Esophagus (tissue), 2 donors: ENCODE measurements around the gene TNNI3. TPM values are rescaled to one million over a fixed set of nuclear protein-coding genes. Genes with fewer than 3 reads are reported as not detected.

Source experiments
- H3K27ac ChIP-seq, 2 donors: one replicate each; pipeline ENCODE4 v1.5.1; 2013; ENCODE audit warnings: low read depth in 2 of 2, mild to moderate bottlenecking in 2 of 2, inconsistent platforms in 1 of 2, low read length in 1 of 2, moderate library complexity in 1 of 2
- H3K27me3 ChIP-seq, 2 donors: one replicate each; pipeline ENCODE4 v1.6.1; 2013; ENCODE audit warnings: low read length in 2 of 2, control low read depth in 1 of 2, mild to moderate bottlenecking in 1 of 2; ENCODE audit not compliant: insufficient read depth in 2 of 2, control insufficient read depth in 1 of 2
- H3K36me3 ChIP-seq, 2 donors: one replicate each; pipeline ENCODE4 v1.6.1; 2013; ENCODE audit warnings: low read length in 1 of 2; ENCODE audit not compliant: control insufficient read depth in 2 of 2, insufficient read depth in 2 of 2
- H3K4me1 ChIP-seq, 2 donors: one replicate each; pipeline ENCODE4 v1.6.1; 2013; ENCODE audit warnings: low read length in 1 of 2; ENCODE audit not compliant: control insufficient read depth in 2 of 2, insufficient read depth in 2 of 2
- H3K4me3 ChIP-seq, 2 donors: one replicate each; pipeline ENCODE4 v1.5.1; 2013; ENCODE audit warnings: low read length in 2 of 2, mild to moderate bottlenecking in 2 of 2, low read depth in 1 of 2, moderate library complexity in 1 of 2
- H3K9me3 ChIP-seq, 2 donors: one replicate each; pipeline ENCODE4 v1.6.1; 2013; ENCODE audit warnings: mild to moderate bottlenecking in 2 of 2, low read depth in 1 of 2, low read length in 1 of 2, moderate library complexity in 1 of 2; ENCODE audit not compliant: control insufficient read depth in 2 of 2, insufficient read depth in 1 of 2
- WGBS, 2 donors: extraction: QIAGEN DNeasy Blood & Tissue Kit; methylation state at CpG; one replicate each; pipeline ENCODE4 v1.1.7; 2013; 5-methylcytosine and 5-hydroxymethylcytosine counted together
- polyA plus RNA-seq, 2 donors: library from polyadenylated mRNA; stranded (reverse); fragments of 200-250 nt; gene quantifications; one replicate each; pipeline ENCODE4 v1.2.3, GENCODE V29; 2013
- donor health status: healthy with polysubstance abuse.
- donor health status: Bipolar disorder and iron deficiency.

TNNI3 gene
- polyA plus RNA-seq, 2 donors, result 1.0 to 2.6 TPM

GRCh38 chr19:55152017-55152416 lies 5.5 kb downstream of the TNNI3 start:
- Histone ChIP-seq H3K27ac (no peak overlapping the region), H3K9me3 (peaks cover 0 to 4% of the 10 kb centered on the region in 2 donors), H3K36me3 (no peaks in the 10 kb centered on the region), H3K27me3 (peaks cover 0 to 3% of the 10 kb centered on the region in 2 donors), H3K4me3 (no peak overlapping the region), H3K4me1 (peaks cover 1 to 4% of the 10 kb centered on the region in 2 donors)

- WGBS, 2 donors, result 15% methylated on average over 17 to 18 of the region's 18 CpGs
- Histone ChIP-seq H3K4me1 (peaks cover 0 to 3% of the 10 kb centered on the region in 2 donors), H3K4me3 (no peak within 1 kb of the TSS), H3K27me3 (no peaks in the 10 kb centered on the region), H3K36me3 (no peaks in the 10 kb centered on the region), H3K9me3 (peaks cover 0 to 4% of the 10 kb centered on the region in 2 donors), H3K27ac (no peak within 1 kb of the TSS)
Observed at GRCh38 chr19:55149078-55150003, 8.2 kb downstream of the TNNI3 start, which contains the start of gene TNNT1. TSS of gene TNNT1 (minus strand) at chr19:55149206. CDS start at chr19:55147157, 2,049 bp downstream.

- H3K27me3 ChIP-seq, result no peaks in the 10 kb centered on the region
- no peak overlapping the region for H3K27ac ChIP-seq
- H3K4me1 ChIP-seq, result peaks cover 0 to 3% of the 10 kb centered on the region in 2 donors
- no peak overlapping the region for H3K4me3 ChIP-seq
- H3K9me3 ChIP-seq, result peaks cover 0 to 4% of the 10 kb centered on the region in 2 donors
- 30 to 36% methylated on average over 8 to 9 of the region's 9 CpGs for WGBS, 2 donors
- H3K36me3 ChIP-seq, result no peaks in the 10 kb centered on the region
Observed at GRCh38 chr19:55147545-55148251, 9.8 kb downstream of the TNNI3 start.

- H3K9me3 ChIP-seq, result peaks cover 0 to 1% of the 10 kb centered on the region in 2 donors
- H3K27me3 ChIP-seq, result no peaks in the 10 kb centered on the region
- no peaks in the 10 kb centered on the region for H3K36me3 ChIP-seq
- no peak overlapping the region for H3K4me3 ChIP-seq
- H3K4me1 ChIP-seq, result peaks cover 0 to 3% of the 10 kb centered on the region in 2 donors
- no peak overlapping the region for H3K27ac ChIP-seq
- WGBS, 2 donors, result 2 to 5% methylated on average over 11 to 27 of the region's 27 CpGs
Observed at GRCh38 chr19:55146705-55147273, 10.7 kb downstream of the TNNI3 start.

GRCh38 chr19:55146078-55146704 lies 11.3 kb downstream of the TNNI3 start:
- H3K9me3 ChIP-seq, result no peaks in the 10 kb centered on the region

GRCh38 chr19:55145232-55145631 lies 12.3 kb downstream of the TNNI3 start:
- Histone ChIP-seq H3K4me3 (no peak overlapping the region), H3K27ac (no peak overlapping the region), H3K4me1 (peaks cover 0 to 3% of the 10 kb centered on the region in 2 donors), H3K9me3 (no peaks in the 10 kb centered on the region), H3K27me3 (no peaks in the 10 kb centered on the region), H3K36me3 (no peaks in the 10 kb centered on the region)
- 24 to 26% methylated on average over 3 of the region's 3 CpGs for WGBS, 2 donors

More at GRCh38 chr19:55146078-55146704, 11.3 kb downstream of the TNNI3 start:
- Histone ChIP-seq H3K4me3 (no peak overlapping the region), H3K27me3 (no peaks in the 10 kb centered on the region), H3K4me1 (peaks cover 0 to 3% of the 10 kb centered on the region in 2 donors), H3K36me3 (no peaks in the 10 kb centered on the region), H3K27ac (no peak overlapping the region)
- WGBS, 2 donors, result 2% methylated on average over 14 to 37 of the region's 41 CpGs

- H3K36me3 ChIP-seq, result no peaks in the 10 kb centered on the region
- H3K4me3 ChIP-seq, result no peak overlapping the region
- no peak overlapping the region for H3K27ac ChIP-seq
- no peaks in the 10 kb centered on the region for H3K9me3 ChIP-seq
- 34 to 37% methylated on average over 21 of the region's 21 CpGs for WGBS, 2 donors
- H3K4me1 ChIP-seq, result peaks cover 0 to 1% of the 10 kb centered on the region in 2 donors
- H3K27me3 ChIP-seq, result no peaks in the 10 kb centered on the region
Observed at GRCh38 chr19:55141696-55142095, 15.8 kb downstream of the TNNI3 start.

GRCh38 chr19:55137915-55138314 lies 19.6 kb downstream of the TNNI3 start:
- 55 to 66% methylated on average over 9 of the region's 9 CpGs for WGBS, 2 donors
- Histone ChIP-seq H3K27ac (no peak overlapping the region), H3K27me3 (no peaks in the 10 kb centered on the region)

More at GRCh38 chr19:55137915-55138314, 19.6 kb downstream of the TNNI3 start:
- Histone ChIP-seq H3K4me3 (no peak overlapping the region), H3K9me3 (no peaks in the 10 kb centered on the region), H3K4me1 (peaks cover 0 to 2% of the 10 kb centered on the region in 2 donors), H3K36me3 (no peaks in the 10 kb centered on the region)
